Measurements from ENCODE around the gene NPC1. TPM values are rescaled to one million over a fixed set of nuclear protein-coding genes. Genes with fewer than 3 reads are reported as not detected.

NPC1 gene
- polyA plus RNA-seq, 1 donor, result 32.5 TPM

GRCh38 chr18:23547846-23548245, 38.5 kb downstream of the NPC1 start:
- no peak for DNase-seq

- no peak for DNase-seq
Measured at GRCh38 chr18:23547306-23547705, 39.0 kb downstream of the NPC1 start.

- DNase-seq, result no peak
Measured at GRCh38 chr18:23545247-23545789, 41.0 kb downstream of the NPC1 start.

GRCh38 chr18:23542461-23542860, 43.8 kb downstream of the NPC1 start:
- no peak for DNase-seq

DNA sequence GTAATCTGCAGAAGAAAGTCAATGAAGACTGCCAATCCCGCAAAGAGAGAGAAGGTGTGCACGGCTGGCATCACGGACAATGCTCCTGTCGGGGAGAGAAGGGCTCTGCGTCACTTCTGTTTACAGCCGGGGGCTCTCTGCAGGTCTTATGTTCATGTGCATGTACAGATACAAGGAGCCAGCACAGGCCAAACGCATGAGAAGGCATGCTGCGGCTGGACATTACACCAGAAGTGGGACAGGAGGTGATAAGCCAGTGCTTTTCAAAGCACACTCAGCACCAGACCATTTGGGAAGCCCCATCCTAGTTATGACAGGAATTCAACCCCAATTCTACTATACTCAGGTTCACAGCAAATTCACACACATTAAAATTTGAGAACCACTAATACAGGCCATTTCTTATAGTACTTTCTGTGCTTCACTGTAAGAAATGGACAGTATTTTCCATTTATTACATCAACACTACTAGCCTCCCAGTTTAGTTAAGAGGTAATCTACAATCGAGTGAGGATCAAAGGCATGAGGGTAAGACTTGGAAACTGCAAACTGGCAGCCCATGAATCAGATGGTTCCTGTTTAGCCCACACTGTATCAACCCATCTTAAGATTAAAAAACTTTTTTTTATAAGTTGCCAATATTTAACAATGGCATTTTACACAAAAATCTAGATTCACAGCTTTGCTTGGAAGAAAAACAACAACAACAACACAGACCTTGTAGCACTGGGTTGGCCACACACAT, 44.8 kb downstream of the NPC1 start:
- no peak for DNase-seq

DNA sequence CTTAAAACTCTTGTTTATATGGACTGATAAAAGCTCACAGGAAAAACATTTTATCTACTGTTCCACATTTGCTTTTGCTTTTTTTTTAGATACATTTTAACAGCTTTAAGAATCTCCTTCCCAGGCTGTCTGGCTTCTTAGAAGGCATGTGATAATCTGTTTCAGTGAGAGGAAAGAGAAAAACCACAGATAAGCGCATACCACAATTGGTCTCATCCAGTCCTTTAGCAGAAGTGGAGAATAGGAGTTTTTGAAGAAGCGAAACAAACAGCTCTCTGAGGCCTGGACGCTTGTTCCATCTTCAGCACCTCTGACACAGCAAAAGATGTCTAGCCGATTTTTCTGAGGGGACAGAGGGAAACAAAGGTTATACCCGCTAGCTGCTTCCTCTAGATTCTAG, 45.4 kb downstream of the NPC1 start:
- DNase-seq, result no peak

DNA sequence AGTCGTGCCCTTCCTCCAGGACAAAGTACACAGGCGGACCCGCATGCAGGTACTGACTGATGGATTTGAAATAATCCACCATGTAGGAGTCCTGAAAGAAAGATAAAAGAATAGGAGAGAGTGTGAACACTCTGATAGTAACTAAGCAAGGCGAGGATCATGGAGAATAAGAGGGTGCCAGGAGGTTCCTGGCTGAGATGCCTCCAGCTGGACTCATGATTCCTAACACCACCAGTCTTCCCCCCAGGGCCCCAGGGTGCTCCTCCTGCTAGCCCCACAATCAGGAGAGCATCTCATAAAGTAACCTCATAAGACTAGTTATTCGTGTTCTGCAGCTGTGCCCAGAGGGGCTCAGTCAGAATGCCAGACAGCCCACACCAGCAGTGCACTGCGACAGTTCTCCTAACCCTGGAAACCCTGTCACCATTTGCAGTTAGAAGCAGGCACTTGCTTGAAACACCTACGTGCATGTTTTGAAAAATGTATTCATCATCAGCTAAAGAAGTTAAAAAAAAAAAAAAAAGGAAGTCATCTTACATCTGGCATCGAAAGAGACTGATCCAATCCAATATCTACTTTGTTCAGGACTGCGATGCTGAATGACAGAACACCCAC, 46.3 kb downstream of the NPC1 start:
- no peak for DNase-seq

GRCh38 chr18:23539296-23539695, 47.0 kb downstream of the NPC1 start:
- DNase-seq, result no peak

DNA sequence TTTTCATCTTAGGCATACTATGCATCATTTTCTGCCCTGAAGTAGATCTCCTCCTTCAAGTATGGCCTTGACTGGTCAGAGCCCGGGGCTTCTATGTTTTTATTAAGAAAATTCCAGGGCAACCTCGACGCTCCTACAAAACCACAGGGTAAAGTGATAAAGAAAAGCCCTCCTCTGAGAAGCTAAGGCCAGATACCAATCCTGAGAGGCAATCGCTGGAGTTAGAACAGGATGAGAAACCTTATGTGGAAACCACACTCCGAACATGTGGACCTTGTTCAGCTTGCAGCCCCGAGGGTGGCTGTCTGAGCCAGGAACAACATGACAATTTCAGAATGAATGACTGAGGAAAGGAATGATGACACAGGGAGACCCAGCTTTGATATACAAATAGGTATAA, 47.4 kb downstream of the NPC1 start:
- DNase-seq, result no peak

DNA sequence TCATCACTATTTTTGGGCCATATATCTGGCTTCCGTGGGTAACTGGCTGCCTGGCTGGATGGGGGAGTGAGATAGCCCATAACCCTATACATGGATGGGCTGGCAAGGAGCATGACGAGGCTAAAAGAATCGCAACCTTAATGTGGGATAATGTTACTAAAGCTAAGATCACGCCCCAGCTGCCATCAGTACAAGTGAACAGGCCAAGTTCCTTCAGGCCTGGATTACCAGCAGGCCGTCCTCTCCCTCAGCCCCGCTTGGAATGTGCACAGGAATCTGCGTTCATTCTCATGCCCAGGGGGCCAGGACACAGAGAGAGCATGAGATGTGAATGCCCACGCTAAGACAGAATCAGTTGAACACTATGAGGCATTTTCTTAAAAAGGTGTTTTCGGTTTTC, 48.3 kb downstream of the NPC1 start:
- no peak for DNase-seq

- no peak for DNase-seq
Measured at GRCh38 chr18:23537274-23537673, 49.0 kb downstream of the NPC1 start.

- DNase-seq, result no peak
Measured at GRCh38 chr18:23536204-23536603, 50.1 kb downstream of the NPC1 start.

DNA sequence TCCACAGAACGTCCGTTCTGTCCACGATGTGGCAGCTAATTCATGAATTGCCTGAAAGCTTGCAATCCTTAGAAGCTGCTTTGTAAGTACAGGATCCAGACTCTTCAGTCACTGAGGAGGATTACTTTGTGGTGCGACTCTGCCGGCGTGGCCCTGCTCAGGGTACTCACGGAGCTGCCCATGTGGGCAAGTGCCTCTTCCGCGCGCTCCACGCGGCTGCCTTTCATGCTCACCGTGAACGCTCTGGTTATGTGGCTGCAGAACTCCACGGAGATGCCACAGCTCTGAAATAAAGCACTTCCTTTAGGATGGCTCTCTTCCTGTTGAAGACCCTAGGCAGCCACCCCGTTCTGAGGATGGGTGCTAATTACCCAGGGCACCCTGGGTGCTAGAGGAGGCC, 52.0 kb downstream of the NPC1 start:
- no peak for DNase-seq

- no peak for DNase-seq
Measured at GRCh38 chr18:23532848-23533247, 53.5 kb downstream of the NPC1 start.

- no peak for DNase-seq
Measured at GRCh38 chr18:23531912-23532311, 54.4 kb downstream of the NPC1 start.

DNA sequence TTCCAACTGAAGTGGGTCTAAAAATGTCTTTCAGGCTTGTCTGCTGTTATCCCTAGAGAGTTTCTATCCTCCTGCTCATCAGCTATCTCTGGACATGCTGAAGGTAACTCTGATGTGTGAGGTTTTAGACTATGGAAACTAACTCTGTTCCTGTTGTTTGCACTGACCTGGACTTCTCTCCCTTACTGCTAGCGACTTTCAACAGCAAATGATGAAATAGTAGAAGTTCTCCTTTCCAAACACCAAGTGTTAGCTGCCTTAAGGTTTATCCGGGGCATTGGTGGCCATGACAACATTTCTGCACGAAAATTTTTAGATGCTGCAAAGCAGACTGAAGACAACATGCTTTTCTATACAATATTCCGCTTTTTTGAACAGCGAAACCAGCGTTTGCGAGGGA, 56.1 kb downstream of the NPC1 start:
- DNase-seq, result no peak

DNA sequence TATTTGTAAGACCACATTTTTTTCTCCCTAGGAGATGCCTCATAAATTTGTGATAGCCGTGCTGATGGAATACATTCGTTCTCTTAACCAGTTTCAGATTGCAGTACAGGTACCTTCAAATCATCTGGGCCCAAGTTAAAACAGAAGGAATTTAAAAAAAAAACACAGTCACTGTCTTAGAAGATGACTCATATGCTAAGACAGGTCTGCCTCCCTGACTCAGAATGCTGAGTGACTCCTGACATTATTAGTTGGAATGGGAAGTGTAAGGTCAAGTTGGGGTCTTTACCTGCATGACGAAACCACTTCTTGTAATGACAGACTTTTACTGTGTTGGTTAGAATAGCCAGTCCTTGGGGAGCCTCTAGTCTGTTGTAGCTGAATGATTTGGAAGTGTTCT, 56.7 kb downstream of the NPC1 start:
- DNase-seq, result no peak

DNA sequence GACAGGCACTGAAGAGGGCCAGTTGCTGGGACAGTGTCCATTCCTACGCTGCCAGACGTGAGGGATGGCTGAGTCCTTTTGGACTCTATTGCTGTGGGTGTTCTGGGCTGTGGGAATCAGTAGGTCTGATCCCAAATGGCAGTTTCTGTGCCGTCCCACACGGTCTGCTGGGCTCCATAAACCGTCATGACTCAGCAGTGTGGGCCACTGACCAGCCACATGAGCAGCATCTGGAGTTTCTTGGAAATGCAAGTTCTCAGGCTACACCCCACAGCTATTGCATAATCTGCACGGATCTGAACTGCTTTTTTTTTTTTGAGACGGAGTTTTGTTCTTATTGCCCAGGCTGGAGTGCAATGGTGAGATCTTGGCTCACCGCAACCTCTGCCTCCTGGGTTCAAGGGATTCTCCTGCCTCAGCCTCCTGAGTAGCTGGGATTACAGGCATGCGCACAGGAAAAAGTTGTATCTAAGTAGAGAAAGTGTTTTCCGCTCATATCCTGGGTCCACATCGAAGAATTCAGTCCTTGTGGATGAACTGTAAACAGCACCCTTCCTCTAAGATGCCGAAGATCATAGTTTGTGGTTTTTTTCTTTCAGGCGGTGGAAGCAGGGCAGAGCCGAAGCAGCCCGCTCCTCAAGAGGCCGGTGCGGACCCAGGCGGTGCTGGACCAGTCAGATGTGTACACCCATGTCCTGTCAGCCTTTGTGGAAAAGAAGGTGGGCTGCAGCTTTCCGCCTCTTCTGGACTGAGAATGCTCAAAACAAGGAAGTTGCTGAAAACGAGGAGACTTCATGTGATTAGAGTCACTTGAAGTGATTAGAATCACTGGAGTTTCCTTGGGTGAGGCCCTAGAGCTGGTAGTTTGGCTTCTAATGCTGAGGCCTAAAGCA, 57.5 kb downstream of the NPC1 start:
- DNase-seq, result no peak

- no peak for DNase-seq
Measured at GRCh38 chr18:23526501-23527063, 59.7 kb downstream of the NPC1 start.

GRCh38 chr18:23524213-23524707, 62.0 kb downstream of the NPC1 start:
- no peak for DNase-seq

- DNase-seq, result no peak
Measured at GRCh38 chr18:23523429-23524212, 62.7 kb downstream of the NPC1 start.

- DNase-seq, result no peak
Measured at GRCh38 chr18:23521907-23522306, 64.4 kb downstream of the NPC1 start.
